HG02759 (cell line): Measurements from ENCODE around the gene PDE3A.
"Not testable (repeated sequence)": the region's sequence is repeated elsewhere in the genome, so short reads cannot be mapped to it uniquely, and the experiment has no call there.

Experiments
- ATAC-seq: cut with Tn5 transposase; IDR thresholded peaks from one replicate; pipeline ENCODE4 v1.9.1; 2021; ENCODE audit warnings: mild to moderate bottlenecking, moderate library complexity; ENCODE audit not compliant: unreplicated experiment

Gene PDE3A

GRCh38 chr12:20546267-20546666, 177.9 kb downstream of the PDE3A start:
- no peak for ATAC-seq

GRCh38 chr12:20547816-20548575, 179.7 kb downstream of the PDE3A start:
- no peak for ATAC-seq

DNA sequence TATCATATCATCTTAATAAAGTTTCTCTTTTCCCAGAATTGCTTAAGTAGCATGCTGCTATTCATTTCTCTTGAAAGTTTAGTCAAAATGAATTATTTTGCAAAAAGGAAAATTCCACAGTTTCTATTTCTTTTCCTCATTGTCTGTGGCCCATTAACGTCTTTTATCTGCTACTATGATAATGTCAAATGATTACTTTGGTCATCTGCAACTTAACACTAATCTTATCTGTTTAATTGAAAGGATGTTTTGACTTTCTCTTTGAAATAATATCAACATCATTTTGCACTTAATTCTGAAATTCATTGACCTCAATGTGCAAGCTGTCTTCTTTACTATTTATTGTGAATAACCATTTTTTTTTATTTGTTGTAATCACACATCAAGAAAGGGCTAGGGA, 180.3 kb downstream of the PDE3A start:
- no peak for ATAC-seq

DNA sequence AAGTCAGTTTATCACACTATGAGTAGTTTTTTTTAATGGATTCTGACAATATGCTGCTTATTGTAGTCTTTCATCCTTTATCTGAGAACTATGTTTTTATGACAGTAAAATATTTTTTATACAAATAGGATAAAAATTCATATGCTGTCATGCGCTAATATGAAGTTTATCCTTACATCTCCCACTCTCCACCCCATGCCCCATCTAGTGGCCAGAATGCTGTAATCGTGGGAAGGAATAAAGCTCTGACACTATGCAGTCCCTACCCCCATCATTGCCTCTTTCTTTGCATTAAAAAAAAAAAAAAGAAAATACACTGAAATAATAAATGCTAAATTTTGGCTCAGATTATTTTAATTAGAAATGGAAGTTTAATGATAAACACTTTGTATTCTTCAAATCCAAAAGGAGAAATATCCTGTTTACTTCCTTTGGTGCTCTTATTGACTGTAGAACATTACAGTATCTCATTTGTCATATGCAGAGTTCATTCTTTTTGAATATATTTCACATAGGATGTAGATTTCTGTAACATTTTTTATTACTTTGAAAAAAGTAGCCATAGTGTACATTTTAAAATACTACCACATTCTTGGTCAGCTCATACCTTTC, 180.9 kb downstream of the PDE3A start:
- ATAC-seq = no peak

DNA sequence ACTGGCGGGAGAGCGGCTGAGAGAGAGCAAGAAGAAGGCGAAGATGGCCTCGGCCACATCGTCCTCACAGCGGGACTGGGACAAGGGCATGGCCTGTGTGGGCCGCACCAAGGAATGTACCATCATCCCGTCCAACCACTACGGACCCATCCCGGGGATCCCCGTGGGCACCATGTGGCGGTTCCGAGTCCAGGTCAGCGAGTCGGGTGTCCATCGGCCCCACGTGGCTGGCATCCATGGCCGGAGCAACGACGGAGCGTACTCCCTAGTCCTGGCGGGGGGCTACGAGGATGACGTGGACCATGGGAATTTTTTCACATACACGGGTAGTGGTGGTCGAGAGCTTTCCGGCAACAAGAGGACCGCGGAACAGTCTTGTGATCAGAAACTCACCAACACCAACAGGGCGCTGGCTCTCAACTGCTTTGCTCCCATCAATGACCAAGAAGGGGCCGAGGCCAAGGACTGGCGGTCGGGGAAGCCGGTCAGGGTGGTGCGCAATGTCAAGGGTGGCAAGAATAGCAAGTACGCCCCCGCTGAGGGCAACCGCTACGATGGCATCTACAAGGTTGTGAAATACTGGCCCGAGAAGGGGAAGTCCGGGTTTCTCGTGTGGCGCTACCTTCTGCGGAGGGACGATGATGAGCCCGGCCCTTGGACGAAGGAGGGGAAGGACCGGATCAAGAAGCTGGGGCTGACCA, 183.6 kb downstream of the PDE3A start:
- not testable (repeated sequence) for ATAC-seq

GRCh38 chr12:20552586-20552985, 184.2 kb downstream of the PDE3A start:
- ATAC-seq = not testable (repeated sequence)

DNA sequence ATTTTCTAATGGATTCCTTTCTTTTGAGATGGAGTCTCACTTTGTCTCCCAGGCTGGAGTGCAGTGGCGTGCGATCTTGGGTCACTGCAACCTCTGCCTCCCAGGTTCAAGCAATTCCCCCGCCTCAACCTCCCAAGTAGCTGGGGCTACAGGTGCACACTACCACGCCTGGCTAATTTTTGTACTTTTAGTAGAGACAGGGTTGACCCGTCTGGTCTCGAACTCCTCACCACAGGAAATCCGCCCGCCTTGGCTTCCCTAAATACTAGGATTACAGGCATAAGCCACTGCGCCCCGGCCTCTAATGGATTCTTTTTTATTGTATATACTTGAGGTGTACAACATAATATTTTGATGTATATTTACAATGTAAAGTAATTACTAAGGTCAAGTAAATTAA, 186.7 kb downstream of the PDE3A start:
- no peak for ATAC-seq

- no peak for ATAC-seq
Observed at GRCh38 chr12:20555771-20556170, 187.4 kb downstream of the PDE3A start.

DNA sequence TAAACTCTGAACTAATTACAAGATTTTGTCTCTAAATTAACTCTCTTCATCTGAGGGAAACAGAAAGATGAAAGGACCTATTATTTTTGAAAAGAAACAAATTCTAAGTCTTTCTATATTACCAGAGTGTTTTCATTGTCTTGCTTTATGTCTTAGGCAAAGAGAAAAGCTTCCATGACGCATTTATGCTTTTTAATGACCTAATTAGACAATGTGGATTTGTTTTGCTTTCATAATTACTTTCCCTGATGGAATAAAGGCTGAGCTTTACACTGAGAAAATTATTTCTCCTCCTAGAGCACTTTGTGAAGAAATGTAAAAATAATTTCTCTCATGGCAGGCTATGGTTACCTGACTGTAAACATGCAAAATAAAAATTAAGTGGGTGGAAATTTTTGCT, 188.8 kb downstream of the PDE3A start:
- no peak for ATAC-seq

DNA sequence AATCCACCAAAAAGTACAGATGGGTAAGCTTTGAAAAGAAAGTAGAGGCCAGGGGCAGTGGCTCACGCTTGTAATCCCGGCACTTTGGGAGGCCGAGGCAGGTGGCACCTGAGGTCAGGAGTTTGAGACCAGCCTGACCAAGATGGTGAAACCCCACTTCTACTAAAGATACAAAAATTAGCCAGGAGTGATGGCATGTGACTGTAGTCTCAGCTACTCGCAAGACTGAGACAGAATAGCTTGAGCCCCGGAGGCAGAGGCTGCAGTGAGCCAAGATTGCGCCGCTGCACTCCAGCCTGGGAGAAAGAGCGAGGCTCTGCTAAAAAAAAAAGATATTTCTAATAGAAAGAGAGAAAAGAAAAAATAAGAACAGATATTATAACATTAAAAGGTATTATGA, 192.6 kb downstream of the PDE3A start:
- ATAC-seq = no peak

GRCh38 chr12:20561871-20562270, 193.5 kb downstream of the PDE3A start:
- ATAC-seq = no peak

GRCh38 chr12:20567413-20567812, 199.1 kb downstream of the PDE3A start:
- no peak for ATAC-seq

DNA sequence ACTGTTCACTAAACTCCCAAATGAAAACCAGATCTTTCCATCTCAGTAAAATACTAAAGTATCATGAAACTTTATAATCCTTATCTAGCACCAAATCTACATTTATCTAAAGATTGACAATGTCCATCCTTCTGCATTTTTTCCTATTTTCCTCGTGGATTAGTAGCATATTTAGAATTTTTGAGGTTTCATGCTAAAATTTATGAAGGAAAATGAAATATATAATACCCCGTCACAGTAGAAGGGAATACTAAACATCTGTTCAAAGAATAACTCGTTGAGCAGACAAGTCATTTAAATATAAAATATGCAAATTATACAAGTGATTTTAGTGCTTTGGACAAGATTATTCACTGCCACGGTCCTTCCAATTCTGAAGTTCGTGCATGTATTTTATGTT, 204.1 kb downstream of the PDE3A start:
- no peak for ATAC-seq

DNA sequence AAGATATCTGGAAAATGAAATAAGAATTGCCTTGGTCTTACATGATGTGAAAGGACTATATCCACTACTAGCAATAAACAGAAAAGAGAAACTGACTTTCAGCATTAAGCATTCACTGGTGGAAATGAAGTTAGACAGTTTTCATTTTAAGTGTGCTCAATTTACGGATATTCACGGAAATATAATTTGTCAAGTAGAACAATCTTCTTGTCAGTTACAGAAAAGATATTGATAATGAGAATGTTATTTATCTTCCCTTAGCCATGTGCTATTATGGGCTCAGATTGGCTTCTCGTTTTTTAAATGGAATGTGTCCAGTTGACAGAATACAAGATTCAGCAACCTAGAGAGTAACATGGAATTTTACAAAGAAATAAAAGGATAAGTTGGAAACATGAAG, 208.2 kb downstream of the PDE3A start:
- no peak for ATAC-seq

- ATAC-seq = no peak
Observed at GRCh38 chr12:20577054-20577453, 208.7 kb downstream of the PDE3A start.

GRCh38 chr12:20578142-20578541, 209.8 kb downstream of the PDE3A start:
- no peak for ATAC-seq

GRCh38 chr12:20585055-20585625, 216.8 kb downstream of the PDE3A start:
- ATAC-seq = no peak

- ATAC-seq = no peak
Observed at GRCh38 chr12:20585913-20586312, 217.6 kb downstream of the PDE3A start.

DNA sequence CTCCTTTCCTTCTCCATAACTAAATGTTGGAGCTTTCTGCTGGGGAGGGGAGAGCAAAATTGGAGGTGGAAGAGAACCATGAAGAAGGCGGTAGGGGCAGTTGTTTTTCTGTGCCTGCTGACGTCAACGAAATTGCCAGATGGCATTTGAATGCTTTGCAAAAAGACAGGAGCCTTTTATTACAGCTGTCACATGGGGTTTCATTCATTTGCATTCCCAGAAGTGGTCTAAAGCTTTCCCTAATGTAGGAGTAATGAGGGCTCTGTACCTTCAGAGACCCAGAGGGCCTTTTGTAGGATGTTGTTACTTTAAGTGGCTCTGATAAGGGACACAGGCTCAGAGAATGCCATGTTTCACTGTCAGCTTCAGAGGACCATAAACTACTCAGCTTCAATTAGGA, 219.7 kb downstream of the PDE3A start:
- no peak for ATAC-seq

DNA sequence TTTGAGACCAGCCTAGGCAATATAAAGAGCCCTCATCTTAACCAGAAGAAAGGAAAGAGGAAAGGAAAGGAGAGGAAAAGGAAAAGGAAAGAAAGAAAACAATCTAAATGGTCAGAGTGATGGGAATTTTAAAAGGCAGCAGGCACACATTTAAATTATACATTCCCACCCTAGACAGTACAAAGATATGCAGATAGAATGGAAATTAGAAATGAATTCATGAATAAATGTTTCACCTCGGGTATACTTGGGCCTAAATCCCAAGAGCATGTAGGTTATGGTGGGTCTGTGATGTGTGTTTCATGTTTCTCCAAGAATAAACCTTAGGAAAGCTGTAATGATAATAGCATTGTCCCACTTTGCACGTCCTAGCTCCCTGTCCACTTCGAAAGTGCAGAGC, 222.2 kb downstream of the PDE3A start:
- no peak for ATAC-seq

GRCh38 chr12:20592556-20592955, 224.2 kb downstream of the PDE3A start:
- ATAC-seq = no peak

- no peak for ATAC-seq
Observed at GRCh38 chr12:20593611-20594010, 225.3 kb downstream of the PDE3A start.
